Neutrophil (primary cell): ENCODE data around the gene FAM227B.
"Not testable (repeated sequence)": the region's sequence is repeated elsewhere in the genome, so short reads cannot be mapped to it uniquely, and the experiment has no call there.

Experiments used
- H3K27ac ChIP-seq: fragments of 200-600 bp; sonication (generic); 2 replicates; pipeline ENCODE4 v1.5.1; 2016; ENCODE audit warnings: mild to moderate bottlenecking, moderate library complexity
- H3K27me3 ChIP-seq: fragments of 200-600 bp; sonication (generic); 2 replicates; pipeline ENCODE4 v1.6.0; 2016; ENCODE audit warnings: mild to moderate bottlenecking
- H3K36me3 ChIP-seq: fragments of 200-600 bp; sonication (generic); 2 replicates; pipeline ENCODE4 v1.5.1; 2017
- H3K4me1 ChIP-seq, 2 experiments: fragments of 200-600 bp in 1 of 2; sonication (generic) in 1 of 2; 1 replicate in 1 of 2; 2 replicates in 1 of 2; pipeline versions ENCODE4 v1.5.1 to v1.6.1; 2013 to 2016; ENCODE audit warnings: low read depth in 1 of 2, low read length in 1 of 2, mild to moderate bottlenecking in 1 of 2, moderate library complexity in 1 of 2; ENCODE audit not compliant: control insufficient read depth in 1 of 2, insufficient read depth in 1 of 2
- H3K4me3 ChIP-seq, 2 experiments: fragments of 200-600 bp in 1 of 2; sonication (generic) in 1 of 2; 1 replicate in 1 of 2; 2 replicates in 1 of 2; pipeline ENCODE4 v1.5.1; 2013 to 2016; ENCODE audit warnings: low read depth in 1 of 2, low read length in 1 of 2, mild to moderate bottlenecking in 1 of 2, moderate library complexity in 1 of 2
- H3K9me3 ChIP-seq: fragments of 200-600 bp; sonication (generic); 2 replicates; pipeline ENCODE4 v1.5.1; 2016
- TF ChIP-seq, protein P1 (sequence below): fragments of 200-600 bp; sonication (generic); IDR thresholded peaks from 2 replicates; pipeline ENCODE4 v1.5.1; 2016; ENCODE audit warnings: antibody characterized with exemption

The FAM227B gene

DNA sequence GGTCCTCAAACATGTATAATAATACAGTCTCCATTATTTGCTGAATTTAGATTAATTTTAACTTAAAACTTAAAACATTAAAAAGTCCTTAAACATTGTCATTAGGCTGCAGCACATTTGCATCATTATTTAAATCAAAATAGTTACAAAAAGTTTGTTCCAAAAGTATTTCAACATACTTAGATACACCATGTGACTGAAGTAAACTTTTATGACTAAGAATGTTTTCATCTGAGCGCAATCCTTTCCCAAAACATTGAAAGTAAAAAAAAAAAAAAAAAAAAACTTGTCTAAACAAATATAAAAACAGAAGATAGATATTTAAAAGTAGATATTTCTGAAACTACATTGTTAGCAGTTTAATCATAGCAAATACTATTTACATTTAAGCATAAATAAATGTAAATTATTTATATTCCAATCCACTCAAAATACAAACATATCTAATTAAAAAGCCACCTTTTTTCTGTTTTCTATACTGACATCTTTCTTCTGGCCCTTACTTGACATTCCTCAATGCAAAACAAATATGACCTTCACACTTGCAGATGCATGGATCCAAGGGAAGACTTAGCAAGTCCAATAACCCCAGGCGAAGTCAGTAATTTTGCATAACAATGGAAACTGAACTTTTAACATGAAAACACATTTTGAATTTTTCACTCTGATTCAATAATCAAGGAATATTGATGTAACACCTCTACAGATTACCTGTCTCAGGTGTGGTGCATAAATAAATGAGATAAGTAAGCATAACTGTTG, 10.3 kb downstream of the FAM227B start:
- H3K4me3 ChIP-seq = no peak overlapping the region
- H3K9me3 ChIP-seq = peaks cover 16% of the 10 kb centered on the region
- H3K36me3 ChIP-seq = no peaks in the 10 kb centered on the region
- H3K27me3 ChIP-seq = no peaks in the 10 kb centered on the region
- TF ChIP-seq, protein P1, sequence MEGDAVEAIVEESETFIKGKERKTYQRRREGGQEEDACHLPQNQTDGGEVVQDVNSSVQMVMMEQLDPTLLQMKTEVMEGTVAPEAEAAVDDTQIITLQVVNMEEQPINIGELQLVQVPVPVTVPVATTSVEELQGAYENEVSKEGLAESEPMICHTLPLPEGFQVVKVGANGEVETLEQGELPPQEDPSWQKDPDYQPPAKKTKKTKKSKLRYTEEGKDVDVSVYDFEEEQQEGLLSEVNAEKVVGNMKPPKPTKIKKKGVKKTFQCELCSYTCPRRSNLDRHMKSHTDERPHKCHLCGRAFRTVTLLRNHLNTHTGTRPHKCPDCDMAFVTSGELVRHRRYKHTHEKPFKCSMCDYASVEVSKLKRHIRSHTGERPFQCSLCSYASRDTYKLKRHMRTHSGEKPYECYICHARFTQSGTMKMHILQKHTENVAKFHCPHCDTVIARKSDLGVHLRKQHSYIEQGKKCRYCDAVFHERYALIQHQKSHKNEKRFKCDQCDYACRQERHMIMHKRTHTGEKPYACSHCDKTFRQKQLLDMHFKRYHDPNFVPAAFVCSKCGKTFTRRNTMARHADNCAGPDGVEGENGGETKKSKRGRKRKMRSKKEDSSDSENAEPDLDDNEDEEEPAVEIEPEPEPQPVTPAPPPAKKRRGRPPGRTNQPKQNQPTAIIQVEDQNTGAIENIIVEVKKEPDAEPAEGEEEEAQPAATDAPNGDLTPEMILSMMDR = no peak
- no peaks in the 10 kb centered on the region for H3K4me1 ChIP-seq
- H3K27ac ChIP-seq = no peak overlapping the region

DNA sequence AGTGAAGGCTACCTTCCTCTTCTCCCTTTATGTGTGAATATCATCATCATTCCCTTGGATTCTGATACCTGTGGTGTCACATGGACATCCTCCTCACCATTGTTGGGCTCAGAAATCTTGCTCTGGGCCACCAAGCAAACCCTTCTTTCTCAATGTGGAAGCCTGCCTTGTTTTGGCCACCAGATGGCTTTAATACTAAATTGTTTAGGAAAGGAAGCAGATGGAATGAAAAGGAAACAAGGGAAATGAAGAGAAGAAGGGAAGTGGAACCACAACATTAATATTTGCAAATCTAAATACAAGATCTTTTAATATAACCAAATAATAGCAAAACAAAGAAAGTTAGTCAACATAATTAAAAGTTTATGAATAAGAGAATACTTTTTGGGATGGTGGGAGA, 14.0 kb downstream of the FAM227B start:
- H3K27ac ChIP-seq = no peak overlapping the region
- no peaks in the 10 kb centered on the region for H3K36me3 ChIP-seq
- H3K27me3 ChIP-seq = no peaks in the 10 kb centered on the region
- no peaks in the 10 kb centered on the region for H3K9me3 ChIP-seq
- H3K4me3 ChIP-seq = no peak overlapping the region
- TF ChIP-seq, protein P1 = no peak
- H3K4me1 ChIP-seq = no peaks in the 10 kb centered on the region

DNA sequence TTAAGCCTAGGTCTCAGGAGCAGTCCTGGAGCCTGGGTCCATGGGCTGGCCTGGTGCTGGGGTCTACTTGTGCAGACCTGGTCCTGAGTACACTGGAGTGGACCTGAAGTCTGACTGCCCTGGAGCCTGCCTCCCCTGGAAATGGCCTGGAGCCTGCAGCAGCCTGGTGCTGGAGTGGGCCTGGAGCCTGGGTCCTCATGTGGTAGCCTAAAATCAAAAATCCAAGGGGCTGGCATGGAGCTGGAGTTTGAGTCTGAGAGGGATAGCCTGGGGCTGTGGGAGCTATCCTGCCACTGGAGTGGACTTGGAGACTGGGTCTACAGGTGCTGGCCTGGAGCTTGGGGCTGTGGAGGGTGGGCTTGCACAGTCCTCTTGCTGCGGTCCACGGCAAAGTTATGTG, 15.0 kb downstream of the FAM227B start:
- H3K27ac ChIP-seq = no peak overlapping the region
- H3K4me1 ChIP-seq = no peaks in the 10 kb centered on the region
- H3K4me3 ChIP-seq = no peak overlapping the region
- TF ChIP-seq, protein P1 = no peak
- no peaks in the 10 kb centered on the region for H3K9me3 ChIP-seq
- H3K36me3 ChIP-seq = no peaks in the 10 kb centered on the region
- no peaks in the 10 kb centered on the region for H3K27me3 ChIP-seq

DNA sequence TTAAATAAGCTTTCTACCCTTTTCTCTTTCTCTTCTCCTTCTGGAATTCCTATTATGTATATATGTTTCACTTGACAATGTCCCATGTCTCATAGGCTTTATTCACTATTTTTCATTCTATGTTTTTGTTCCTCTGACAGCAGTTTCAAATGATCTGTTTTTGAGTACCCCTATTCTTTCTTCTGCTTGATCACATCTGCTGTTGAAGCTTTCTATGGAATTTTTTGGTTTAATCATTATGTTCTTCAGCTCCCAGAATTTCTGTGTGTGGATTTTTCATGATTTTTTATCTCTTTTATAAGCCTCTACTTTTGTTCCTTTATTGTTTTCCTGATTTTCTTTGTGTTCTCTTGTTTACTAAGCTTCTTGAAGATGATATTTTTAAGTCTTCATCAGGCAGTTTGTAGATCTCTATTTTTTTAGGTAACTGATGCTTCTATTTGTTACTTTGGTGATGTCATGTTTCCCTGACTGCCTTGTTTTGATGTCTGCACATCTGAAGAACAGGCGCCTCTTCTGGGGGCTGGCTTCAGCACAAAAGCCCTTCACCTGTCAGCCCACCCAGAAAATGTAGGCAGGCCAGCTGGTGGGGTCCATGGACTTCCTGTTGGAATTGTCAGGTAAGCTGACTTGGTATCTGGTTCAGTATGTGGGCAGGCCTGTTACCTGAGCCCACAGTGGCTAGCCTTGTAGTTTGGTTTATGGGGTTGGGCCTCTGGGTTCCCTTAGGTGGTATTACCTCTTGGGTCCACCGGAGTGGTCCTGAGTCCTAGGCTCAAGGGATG, 15.8 kb downstream of the FAM227B start:
- Histone ChIP-seq H3K36me3 (no peaks in the 10 kb centered on the region), H3K27me3 (no peaks in the 10 kb centered on the region), H3K9me3 (no peaks in the 10 kb centered on the region), H3K4me3 (no peak overlapping the region), H3K27ac (no peak overlapping the region), H3K4me1 (no peaks in the 10 kb centered on the region)
- TF ChIP-seq, protein P1 = no peak

DNA sequence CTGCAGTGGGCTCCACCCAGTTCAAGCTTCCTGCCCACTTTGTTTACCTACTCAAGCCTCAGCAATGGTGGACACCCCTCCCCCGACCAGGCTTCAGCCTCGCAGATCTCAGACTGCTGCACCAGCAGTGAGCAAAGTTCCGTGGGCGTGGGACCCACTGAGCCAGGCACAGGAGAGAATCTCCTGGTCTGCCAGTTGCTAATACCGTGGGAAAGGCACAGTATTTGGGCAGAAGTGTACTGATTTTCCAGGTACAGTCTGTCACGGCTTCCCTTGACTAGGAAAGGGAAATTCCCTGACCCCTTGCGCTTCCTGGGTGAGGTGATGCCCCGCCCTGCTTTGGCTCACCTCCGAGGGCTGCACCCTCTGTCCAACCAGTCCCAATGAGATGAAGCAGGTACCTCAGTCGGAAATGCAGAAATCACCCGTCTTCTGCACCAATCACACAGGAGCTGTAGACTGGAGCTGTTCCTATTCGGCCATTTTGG, 27.7 kb downstream of the FAM227B start:
- not testable (repeated sequence) for H3K27ac ChIP-seq, H3K4me1 ChIP-seq, H3K9me3 ChIP-seq

DNA sequence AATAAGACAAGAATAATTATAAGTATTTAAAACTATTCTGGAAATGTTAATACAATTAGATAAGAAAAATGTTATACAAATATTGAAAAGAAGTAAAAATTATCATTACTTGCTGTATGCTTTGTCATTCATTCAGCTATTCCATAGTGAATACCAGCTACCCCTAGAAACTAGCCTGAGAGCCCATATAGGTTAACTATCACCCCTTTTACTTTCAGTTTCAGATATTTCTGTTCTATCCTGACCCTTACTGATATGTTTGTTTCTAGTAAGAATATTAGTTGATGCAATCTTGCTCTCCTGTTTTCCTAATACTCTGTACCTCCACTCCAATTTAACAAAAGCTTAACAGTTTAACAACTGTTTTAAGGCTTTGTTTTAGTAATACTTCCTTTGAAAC, 31.6 kb downstream of the FAM227B start:
- no peak overlapping the region for H3K4me3 ChIP-seq

More for the DNA sequence above, 27.7 kb downstream of the FAM227B start:
- H3K4me3 ChIP-seq, H3K27me3 ChIP-seq, H3K36me3 ChIP-seq: not testable (repeated sequence)

More for the DNA sequence above, 31.6 kb downstream of the FAM227B start:
- H3K4me1 ChIP-seq = no peaks in the 10 kb centered on the region
- no peaks in the 10 kb centered on the region for H3K9me3 ChIP-seq
- H3K27ac ChIP-seq = no peak overlapping the region
- H3K27me3 ChIP-seq = no peaks in the 10 kb centered on the region
- TF ChIP-seq, protein P1 = no peak
- no peaks in the 10 kb centered on the region for H3K36me3 ChIP-seq
